GM12878 (cell line): Measurements from ENCODE around the gene POC1B.

Experiments
- CBX5 ChIP-seq: sonication (generic); IDR thresholded peaks from 2 replicates; pipeline ENCODE4 v1.6.1; 2016; ENCODE audit warnings: low read depth, moderate library complexity, mild to moderate bottlenecking, inconsistent platforms
- JUNB ChIP-seq: IDR thresholded peaks from 2 replicates; pipeline ENCODE4 v1.6.1; 2016; ENCODE audit warnings: antibody characterized with exemption, mild to moderate bottlenecking
- MYC ChIP-seq: IDR thresholded peaks from 2 replicates; pipeline ENCODE4 v1.6.1; 2011; ENCODE audit warnings: mild to moderate bottlenecking, low read length, moderate library complexity, inconsistent platforms; ENCODE audit not compliant: insufficient read depth, insufficient replicate concordance, insufficient read length, severe bottlenecking
- TCF3 ChIP-seq: IDR thresholded peaks from 2 replicates; pipeline ENCODE4 v1.6.1; 2012; ENCODE audit warnings: low read depth, mild to moderate bottlenecking, low read length, borderline replicate concordance; ENCODE audit not compliant: insufficient read depth
- TF ChIP-seq, protein P1 (sequence below), 3 experiments: IDR thresholded peaks in 2 of 3; conservative IDR thresholded peaks in 1 of 3; 2 replicates each; pipeline ENCODE4 v1.5.1; 2011; ENCODE audit warnings: low read depth in 3 of 3, low read length in 3 of 3, mild to moderate bottlenecking in 3 of 3, control low read depth in 2 of 3, moderate library complexity in 2 of 3, inconsistent platforms in 1 of 3, mixed read lengths in 1 of 3; ENCODE audit not compliant: control insufficient read depth in 2 of 3, insufficient read depth in 1 of 3; ENCODE audit errors: extremely low read depth in 1 of 3

DNA sequence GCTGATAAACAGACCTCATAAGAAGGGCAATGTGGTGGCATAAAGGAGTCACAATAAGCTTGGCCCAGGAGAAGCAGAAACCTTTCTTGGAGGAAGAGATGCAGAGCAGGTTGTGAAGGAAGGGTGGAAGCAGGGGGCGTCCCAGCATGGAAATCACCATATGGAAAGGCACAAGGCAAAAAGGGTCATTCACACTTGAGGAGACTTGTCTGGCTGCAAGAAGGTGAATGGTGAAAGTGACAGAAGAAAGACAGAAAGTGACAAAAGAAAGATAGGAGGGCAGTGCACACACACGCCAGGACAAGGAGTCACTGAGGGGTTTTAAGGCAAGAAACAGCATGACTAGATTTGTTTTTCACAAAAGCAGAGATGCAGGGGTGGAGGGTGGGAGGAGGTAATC is 39.6 kb downstream of the POC1B start:
- TF ChIP-seq MYC (no peak), CBX5 (no peak), JUNB (no peak), TCF3 (no peak)
- TF ChIP-seq, protein P1, sequence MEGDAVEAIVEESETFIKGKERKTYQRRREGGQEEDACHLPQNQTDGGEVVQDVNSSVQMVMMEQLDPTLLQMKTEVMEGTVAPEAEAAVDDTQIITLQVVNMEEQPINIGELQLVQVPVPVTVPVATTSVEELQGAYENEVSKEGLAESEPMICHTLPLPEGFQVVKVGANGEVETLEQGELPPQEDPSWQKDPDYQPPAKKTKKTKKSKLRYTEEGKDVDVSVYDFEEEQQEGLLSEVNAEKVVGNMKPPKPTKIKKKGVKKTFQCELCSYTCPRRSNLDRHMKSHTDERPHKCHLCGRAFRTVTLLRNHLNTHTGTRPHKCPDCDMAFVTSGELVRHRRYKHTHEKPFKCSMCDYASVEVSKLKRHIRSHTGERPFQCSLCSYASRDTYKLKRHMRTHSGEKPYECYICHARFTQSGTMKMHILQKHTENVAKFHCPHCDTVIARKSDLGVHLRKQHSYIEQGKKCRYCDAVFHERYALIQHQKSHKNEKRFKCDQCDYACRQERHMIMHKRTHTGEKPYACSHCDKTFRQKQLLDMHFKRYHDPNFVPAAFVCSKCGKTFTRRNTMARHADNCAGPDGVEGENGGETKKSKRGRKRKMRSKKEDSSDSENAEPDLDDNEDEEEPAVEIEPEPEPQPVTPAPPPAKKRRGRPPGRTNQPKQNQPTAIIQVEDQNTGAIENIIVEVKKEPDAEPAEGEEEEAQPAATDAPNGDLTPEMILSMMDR (IDR thresholded peaks at IDR 0.05 in 2 of 3, conservative IDR thresholded peaks at IDR 0.05 in 1 of 3; ENCODE audit: control insufficient read depth in 2 of 3, extremely low read depth in 1 of 3, insufficient read depth in 1 of 3, low read depth in 3 of 3, low read length in 3 of 3), result no peak
